HG03025 (cell line): ENCODE measurements around the gene RNF123.

ENCODE experiments used
- ATAC-seq: cut with Tn5 transposase; IDR thresholded peaks from one replicate; pipeline ENCODE4 v1.9.1; 2021; ENCODE audit warnings: mild to moderate bottlenecking, moderate library complexity; ENCODE audit not compliant: unreplicated experiment, low FRiP score

Gene RNF123

DNA sequence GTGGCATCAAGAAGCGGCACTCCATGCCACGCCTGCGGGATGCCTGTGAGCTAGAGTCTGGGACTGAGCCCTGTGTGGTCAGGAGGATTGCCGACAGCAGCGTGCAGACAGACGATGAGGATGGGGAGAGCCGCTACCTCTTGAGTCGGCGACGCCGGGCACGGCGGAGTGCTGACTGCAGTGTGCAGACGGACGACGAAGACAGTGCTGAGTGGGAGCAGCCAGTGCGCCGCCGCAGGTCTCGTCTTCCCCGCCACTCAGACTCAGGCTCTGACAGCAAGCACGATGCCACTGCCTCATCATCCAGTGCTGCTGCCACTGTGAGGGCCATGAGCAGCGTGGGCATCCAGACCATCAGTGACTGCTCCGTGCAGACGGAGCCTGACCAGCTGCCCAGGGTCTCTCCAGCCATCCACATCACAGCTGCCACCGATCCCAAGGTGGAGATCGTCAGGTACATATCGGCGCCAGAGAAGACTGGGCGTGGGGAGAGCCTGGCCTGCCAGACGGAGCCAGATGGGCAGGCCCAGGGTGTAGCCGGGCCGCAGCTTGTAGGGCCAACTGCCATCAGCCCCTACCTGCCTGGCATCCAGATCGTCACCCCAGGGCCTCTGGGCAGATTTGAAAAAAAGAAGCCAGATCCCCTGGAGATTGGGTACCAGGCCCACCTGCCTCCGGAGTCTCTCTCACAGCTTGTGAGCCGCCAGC, 32.0 kb upstream of the RNF123 start:
- ATAC-seq: no peak

DNA sequence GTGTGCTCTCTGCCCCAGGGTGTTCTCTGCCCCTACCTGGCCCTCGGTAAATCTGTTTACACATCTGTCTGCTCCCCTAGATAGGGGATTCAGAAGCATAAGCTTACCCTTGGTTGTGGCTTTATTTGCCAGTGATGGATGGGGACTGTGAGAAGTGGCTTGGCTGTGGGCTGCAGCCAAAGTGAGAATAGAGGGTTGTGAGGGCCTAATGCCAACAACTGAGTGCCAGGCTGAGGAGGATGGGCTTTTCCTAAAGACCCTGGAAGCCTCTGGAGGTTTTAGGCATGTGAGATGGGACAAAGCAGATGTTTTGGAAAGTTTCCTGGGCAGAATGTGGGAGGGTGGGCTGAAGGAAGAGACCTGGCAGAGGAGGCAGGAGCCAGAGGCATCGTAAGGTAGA, 30.6 kb upstream of the RNF123 start:
- no peak for ATAC-seq

DNA sequence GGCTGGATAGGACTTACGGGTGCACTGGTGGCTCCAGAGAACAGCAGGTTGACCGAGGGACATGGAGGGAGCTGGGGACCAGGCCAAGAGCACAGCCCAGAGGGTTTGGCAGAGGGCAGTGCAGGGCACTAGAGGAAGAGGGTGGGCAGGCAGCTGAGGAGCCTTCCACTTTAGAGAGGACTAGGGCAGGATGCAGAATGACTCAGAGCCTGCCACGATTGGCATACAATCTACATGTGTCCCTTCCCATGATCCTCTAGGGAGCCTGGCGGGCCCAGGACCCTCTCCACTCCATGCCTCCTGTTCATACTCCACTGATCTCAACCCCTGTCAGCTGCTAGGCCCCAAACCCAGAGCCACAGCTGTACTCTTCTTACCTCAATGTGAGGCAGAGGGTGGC, 29.6 kb upstream of the RNF123 start:
- no peak for ATAC-seq

DNA sequence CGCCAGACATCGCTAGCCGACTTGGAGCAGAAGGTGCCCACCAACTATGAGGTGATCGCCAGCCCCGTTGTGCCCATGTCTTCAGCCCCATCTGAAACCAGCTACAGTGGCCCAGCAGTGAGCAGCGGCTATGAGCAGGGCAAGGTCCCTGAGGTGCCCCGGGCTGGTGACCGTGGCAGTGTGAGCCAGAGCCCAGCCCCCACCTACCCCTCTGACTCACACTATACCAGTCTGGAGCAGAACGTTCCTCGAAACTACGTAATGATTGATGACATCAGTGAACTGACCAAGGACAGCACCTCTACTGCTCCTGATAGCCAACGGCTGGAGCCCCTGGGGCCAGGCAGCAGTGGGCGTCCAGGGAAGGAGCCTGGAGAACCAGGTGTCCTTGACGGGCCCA, 28.1 kb upstream of the RNF123 start:
- no peak for ATAC-seq

DNA sequence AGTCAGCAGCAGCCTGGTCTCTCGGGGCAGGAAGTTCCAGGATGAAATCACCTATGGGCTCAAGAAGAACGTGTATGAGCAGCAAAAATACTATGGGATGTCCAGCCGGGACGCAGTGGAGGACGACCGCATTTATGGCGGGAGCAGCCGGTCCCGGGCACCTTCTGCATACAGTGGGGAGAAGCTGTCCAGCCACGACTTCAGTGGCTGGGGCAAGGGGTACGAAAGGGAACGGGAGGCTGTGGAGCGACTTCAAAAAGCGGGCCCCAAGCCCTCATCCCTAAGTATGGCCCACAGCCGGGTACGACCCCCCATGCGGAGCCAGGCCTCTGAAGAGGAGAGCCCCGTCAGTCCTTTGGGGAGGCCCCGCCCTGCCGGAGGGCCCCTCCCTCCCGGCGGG, 27.3 kb upstream of the RNF123 start:
- ATAC-seq: no peak

DNA sequence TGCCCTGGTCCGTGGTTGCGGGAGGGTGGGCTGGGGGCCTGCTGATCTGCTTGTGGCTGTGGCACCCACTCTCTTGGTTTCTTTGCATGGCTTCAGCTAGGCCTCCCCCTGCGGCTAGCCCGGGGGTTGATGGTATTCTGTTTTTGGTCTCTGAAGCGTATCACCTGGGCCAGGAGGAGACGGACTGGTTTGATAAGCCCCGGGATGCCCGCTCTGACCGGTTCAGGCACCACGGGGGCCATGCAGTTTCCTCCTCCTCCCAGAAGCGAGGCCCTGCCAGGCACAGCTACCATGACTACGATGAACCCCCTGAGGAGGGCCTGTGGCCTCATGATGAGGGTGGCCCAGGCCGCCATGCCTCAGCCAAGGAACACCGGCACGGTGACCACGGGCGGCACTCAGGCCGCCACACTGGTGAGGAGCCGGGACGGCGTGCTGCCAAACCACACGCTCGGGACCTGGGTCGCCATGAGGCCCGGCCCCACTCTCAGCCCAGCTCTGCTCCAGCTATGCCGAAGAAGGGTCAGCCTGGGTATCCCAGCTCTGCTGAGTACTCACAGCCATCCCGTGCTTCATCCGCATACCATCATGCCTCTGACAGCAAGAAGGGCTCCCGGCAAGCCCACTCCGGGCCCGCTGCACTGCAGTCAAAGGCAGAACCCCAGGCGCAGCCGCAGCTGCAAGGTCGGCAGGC, 26.5 kb upstream of the RNF123 start:
- ATAC-seq: no peak

DNA sequence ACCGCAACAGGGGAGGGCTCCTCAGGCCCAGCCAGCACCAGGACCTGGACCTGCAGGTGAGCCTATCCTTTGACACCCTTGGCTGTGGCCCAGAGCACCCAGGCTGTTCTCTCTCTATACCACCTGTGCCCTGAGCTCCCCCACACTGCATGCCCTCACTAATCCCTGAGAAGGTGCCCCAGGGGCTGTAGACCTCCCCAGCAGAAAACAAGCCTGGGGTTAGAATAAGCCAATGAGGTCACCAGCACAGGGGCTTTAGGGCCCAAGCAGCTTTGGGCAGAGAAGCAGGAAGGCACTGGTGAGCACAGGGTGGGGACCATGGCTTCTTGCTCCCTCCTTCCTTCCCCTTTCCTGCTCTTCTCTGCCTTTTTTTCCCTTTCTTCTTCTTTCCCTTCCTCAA, 25.5 kb upstream of the RNF123 start:
- ATAC-seq: no peak

DNA sequence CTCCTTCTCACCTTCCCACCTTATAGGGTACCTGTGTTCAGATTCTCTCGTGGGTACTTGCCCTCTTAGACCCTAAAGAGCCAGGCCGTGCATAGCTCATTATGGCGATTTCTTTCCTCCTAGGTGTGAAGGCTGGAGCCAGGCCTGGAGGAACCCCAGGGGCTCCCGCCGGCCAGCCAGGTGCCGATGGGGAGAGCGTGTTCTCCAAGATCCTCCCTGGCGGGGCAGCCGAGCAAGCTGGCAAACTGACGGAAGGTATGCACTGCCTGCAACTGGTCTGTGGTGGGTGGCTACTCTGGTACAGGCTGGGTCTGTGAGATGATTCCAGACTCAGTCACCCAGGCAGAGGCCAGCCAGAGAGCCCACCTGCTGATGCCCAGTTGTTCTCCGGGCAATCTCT, 25.1 kb upstream of the RNF123 start:
- no peak for ATAC-seq

DNA sequence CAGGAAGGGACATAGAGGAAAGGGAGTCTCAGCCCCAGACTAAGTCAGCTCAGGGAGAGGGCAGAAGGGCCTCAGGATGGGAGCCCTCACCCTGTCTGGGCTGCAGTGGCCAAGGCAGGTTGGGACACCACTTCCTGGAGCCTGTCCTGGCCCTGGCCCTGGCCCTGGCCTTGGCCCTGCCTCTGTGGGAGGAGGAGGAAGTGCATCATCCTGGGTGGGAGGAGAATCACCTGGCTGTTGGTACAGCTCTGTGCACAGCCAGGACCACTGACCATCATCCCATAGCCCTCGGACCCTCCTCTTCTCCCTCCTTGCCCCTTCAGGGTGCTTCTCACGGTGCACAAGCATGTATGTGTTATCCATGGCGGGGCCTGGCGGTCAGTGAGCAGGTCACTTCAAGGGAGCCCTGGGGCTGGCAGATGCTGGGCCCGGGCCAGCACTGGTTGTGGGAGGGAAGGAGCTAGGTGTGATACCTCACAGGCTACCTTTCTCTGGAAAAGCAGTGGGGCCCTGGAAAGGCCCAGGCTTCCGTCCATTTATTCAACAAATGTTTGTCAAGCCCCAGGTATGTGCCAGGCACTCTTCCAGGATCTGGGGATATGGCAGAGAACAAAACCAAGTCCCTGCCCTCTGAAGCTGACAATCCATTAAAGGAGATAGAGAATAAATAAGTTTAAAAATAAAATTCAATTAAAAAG, 23.4 kb upstream of the RNF123 start:
- no peak for ATAC-seq

DNA sequence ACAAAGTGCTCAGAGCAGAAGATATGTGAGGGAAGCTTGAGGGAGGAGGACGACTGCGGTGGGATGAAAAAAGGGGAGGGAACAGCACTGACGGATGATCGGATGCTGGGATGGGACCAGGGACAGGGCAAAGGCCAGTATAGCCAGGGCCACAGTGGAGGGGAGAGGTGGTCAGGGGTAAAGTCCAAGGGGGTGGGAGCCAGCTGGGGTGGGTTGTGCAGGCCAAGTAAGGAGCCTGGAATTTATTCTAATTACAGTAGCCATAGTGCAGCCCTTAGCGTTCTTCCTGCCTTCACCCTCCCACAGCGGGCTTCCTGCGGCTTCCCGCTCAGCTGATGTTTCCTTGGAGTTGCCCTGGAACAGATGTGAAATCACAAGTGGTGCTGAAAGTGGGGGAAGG, 22.8 kb upstream of the RNF123 start:
- no peak for ATAC-seq

DNA sequence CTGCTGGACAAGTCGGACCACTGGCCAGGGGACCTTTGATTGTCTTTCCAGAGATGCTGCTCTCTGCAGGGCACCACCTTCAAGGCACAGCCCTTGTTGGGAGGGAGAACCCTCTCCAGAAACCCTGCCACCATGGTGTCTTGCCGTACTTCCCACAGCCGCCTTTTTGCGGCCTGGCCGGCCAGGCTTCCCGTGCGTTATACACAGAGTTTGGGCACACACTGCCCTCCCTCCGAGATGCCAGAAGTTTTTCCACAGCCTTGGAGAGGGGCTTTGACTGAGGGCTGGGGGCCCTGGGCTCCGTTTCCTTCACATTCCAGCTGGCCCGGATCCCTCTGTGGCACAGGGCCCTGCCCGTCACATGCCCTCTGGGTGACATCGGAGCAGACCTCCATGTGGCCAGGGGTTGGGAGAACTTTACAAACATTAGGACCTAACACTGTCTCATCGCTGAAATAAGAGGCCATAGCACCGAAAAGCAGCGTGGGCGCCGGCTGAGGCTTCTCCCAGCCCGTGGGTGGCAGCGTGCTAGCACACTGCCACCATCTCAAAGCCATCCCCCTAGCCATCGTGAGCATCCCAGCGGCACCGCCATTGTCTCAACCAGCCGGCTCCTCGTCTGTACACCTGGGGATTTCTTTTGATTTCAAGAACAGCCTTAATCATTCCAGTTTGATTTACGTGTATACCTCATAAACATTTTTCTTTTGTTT, 21.5 kb upstream of the RNF123 start:
- ATAC-seq: no peak

DNA sequence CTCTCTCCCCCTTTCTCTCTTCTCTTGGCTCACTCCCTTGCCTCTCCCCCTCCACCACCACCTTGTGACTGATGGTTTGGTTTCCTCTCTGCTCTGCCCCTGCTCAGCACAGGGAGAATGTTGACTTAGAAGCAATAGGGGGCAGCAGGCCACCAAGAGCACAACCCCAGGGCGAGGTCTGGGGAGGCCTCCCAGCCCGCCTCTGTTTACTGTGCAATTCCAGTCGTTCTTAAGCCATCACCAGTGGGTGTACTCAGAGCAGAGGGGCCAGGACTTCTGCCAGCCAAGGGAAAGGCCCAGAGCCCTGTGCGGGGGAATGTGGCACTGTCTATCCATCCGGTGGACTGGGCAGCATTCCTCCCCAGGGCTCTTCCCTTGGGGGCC, 21.0 kb upstream of the RNF123 start:
- no peak for ATAC-seq

DNA sequence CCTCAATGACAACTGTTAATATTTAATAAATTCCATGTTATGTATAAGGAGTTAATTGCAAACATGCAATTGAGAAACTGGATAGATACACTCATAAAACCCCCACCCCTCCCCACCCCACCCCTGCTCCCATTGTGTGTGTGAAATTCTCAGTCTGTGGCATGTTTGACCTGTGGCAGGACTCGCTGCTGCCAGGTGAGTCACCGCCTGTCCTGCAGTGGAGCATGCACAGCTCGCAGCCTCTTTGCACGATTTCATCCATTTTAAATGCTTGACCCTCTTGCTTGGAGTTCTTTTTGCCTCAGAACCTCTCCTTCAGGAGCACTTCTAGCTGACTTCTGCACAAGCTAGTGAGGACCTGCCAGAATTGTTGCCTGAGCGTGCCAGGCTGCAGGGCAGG, 20.5 kb upstream of the RNF123 start:
- no peak for ATAC-seq

DNA sequence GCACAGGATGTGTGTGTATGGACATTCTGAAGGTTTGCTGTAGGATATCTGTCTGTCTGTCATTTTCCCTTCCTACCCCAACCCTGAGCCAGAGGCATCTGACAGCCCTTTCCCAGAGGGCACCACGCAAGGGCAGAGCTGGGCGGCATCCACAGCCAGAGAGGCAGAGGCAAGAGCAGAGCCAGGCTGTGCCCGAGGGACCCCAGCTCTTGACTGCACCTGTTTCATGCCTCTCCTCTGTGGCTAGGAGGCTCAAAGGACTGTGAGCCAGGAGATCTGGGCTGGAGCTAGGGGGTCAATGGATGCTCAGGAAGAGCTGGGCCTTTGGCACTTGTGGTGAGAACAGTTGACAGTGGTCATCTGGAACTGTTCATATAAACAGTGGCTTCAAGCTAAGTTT, 20.0 kb upstream of the RNF123 start:
- ATAC-seq: no peak

DNA sequence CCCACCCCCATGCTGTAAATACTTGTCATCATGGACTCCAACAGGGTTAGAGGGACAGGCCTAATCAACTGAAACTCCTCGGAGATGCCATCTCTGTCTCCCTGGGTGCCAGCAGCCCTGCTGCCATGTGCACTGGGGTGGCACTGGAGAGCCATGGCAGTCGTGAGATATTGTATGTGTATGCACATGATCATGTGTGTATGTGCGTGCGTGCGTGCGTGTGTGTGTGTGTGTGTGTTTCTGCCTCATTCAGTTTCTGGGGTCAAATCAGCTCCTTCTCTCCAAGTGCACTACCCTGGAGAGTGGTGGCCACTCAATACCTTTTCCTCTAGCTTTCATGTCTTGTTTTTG, 18.4 kb upstream of the RNF123 start:
- no peak for ATAC-seq

DNA sequence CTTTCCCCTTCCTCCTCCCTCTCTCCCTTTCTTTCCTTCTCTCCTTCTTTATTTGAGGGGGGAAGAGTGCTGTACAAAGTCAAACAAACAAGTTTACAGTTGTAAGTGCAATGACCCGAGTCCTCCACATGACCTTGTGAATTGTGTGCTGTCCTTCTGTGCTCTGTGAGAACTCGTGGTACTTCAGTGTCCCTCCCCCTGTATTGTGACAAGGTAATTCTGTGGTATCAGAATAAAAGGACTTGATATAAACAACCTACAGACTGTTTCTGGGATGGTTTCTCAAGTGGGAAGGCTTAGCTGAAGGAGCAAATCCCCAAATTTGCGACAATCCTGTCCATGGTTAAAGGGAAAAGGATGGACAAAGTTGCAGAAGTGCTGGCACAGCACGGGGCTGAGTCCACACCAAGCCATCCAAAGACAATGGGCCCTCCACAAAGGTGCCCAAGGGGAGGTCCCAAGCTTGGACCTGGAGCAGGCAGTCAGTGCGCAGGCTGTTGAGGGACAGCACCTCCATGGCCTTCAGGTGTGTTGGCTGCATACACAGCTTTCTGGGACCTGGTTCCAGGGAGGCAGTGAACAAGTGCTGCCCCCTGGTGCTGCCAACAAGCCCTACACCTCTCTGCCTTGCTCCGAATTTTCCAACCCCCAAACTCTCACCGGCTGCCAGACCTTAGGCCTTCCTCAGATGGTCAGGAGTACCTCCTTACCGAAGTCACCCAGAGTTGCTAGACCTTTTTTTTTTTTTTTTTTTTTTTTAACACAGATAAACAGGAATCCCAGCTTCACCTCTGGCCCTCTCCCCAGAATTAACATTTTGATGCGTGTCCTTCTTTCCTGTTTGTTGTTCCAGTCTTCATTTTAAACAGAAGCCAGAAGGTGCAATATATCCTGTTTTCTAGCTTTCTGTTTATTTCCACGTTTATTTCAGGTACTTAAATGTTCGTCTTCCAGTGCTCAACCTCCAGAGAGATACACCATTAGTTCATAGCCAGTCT, 17.8 kb upstream of the RNF123 start:
- no peak for ATAC-seq

DNA sequence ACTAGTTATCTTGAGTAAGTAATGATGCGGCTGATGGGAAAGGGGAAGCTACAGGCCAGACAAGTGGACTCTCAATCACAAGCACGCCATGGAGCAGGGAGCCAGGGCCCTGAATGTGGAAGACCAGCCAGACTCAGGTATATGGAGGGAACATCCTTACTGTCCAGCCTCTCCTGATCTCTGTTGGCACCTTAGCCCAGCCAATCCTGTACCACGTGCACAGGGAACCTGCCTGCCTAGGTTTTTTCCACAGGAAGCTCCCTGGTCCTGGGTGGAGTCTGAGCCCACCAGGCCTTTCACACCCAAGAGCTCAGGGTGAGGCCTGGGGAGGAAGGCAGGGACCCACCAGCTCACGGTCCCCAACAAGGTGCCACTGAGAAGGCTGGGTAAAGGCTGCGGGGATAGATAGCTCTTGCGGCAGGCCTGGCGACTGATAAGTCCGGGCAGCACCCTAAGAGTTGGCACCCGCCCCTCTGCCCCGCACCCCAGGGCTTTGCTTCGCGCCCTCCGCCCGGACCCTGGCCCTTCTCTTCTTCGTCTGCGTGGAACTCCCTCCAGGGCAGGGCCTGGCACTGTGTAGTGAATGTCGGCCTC, 16.1 kb upstream of the RNF123 start:
- ATAC-seq: peak; percentile 3

DNA sequence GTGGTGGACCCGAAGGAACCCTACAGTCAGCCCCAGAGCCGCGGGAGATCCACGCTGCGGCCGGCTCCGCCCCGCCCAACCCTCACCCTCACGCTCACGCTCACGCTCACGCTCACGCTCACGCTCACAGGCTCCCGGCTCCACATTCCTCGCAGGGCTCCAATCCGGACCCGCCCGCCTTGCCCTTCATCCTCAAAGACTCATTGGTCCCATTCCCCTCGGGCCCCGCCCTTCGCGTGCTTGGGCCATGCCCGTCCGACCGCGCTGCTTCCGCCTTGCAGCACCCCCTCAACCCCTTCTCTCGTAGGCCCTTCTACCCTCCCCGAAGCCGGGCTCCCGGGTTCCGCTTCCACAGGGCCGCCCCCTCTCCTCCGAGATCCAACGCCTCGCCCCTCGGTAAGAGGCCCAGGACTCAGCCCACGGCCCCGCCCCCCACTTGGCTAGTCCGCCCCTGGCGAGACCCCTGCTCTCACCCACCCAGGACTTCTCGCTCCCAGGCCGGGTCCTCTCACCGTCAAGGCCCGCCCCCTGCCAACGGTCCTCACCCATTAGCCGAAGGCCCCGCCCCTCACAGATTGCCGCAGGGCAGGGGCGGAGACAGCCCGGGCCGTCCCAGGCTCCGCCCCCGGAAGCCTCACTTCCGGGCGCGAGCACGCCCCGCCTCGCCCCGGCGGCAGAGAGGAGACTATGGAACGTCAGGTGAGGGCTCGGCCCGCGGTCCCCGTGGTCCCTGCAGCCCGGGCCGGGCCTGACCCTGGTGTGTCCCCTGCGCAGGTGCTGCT, 15.5 kb upstream of the RNF123 start, which contains the start of gene APEH:
Gene APEH (plus strand): TSS at position 637 of the 782 bp plus-strand sequence. CDS start 51 bp downstream, at position 688.
- ATAC-seq: peak; percentile 74

DNA sequence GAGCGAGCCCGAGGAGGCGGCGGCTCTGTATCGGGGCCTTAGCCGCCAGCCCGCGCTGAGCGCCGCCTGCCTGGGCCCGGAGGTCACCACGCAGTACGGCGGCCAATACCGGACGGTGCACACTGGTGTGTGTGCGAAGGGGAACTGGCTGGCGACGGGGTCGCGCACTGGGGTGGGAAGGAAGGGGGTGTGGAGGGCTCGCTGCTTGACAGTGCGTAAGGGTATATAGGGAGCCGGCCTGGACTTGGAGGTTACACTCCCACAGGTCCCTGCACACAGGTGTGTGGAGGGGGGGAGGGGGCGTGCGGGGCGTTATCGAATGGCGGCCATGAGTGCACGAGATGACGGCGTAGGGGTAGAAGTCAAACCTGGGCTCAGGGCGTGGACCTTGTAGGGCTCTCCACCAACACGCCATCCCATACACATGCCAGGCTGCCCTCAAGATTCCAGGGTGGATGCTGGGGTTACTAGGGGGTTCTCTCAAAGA, 14.8 kb upstream of the RNF123 start:
- peak; percentile 14 for ATAC-seq
